ENCODE results near the gene PLXNA4. TPM values are rescaled to one million over a fixed set of nuclear protein-coding genes. Genes with fewer than 3 reads are reported as not detected.

The PLXNA4 gene
- total and polyA plus RNA-seq, 2 experiments from 2014 or later, result 0.08 to 0.80 TPM

DNA sequence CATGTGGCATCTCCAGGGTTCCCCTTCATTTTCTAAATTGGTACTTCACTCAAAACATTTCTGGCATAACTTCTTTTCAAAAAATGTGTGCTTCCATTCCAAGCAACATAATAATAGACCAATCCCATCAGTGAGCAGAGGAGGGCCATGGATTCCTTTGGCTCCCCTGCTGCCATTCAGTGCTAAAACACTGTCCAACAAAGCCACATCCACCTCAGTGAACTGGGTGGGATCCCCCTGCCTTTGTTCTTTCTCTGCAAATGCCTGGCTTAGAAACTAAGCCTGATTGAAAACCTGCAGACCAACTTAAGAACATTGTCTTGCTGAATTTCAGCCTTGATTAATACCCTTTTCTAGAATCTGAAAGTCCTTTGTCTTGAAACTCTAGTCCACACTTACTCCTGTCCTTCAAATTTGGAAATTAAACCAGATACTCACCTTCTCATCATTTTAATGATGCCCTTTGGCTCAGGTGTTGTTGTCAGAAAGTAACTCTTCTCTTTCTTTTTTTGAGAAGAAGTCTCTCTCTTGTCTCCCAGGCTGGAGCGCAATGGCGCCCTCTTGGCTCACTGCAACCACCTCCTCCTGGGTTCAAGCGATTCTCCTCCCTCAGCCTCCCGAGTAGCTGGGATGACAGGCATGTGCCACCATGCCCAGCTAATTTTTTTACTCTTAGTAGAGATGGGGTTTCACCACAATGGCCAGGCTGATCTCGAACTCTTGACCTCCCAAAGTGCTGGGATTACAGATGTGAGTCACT, 132.3 kb downstream of the PLXNA4 start:
- Mint-ChIP-seq H3K4me3 (no peak overlapping the region), H3K36me3 (ENCODE audit: low read depth) (peaks cover 3% of the 10 kb centered on the region; the same call in 1 of the 3 replicates), H3K9me3 (0 out of 3 replicates have a peak, but pooled peaks cover 3% of the 10 kb centered on the region), H3K27me3 (ENCODE audit: insufficient read depth, low read depth, poor library complexity) (peaks cover 3% of the 10 kb centered on the region), H3K27ac (no peak overlapping the region), H3K4me1 (peaks cover 20% of the 10 kb centered on the region)
- no peak for DNase-seq (ENCODE audit: low spot score)
- Histone ChIP-seq H3K4me3 (no peak overlapping the region), H3K27me3 (ENCODE audit: insufficient read depth) (no peaks in the 10 kb centered on the region), H3K9me2 (ENCODE audit: insufficient read depth) (peaks cover 4% of the 10 kb centered on the region; the same call in 1 of the 2 replicates), H3K79me2 (replicated peaks; ENCODE audit: insufficient read depth) (no peaks in the 10 kb centered on the region), H3K4me1 (ENCODE audit: insufficient read depth) (peaks cover 10% of the 10 kb centered on the region), H3K27ac (ENCODE audit: low read depth) (no peak overlapping the region), H3K36me3 (ENCODE audit: insufficient read depth) (no peaks in the 10 kb centered on the region), H3K4me2 (no peak overlapping the region), H4K20me1 (replicated peaks; ENCODE audit: insufficient read depth) (no peaks in the 10 kb centered on the region), H3F3A (replicated peaks; ENCODE audit: low read depth) (no peaks in the 10 kb centered on the region), H2AFZ (no peak overlapping the region)
- ATAC-seq, result no peak
- TF ChIP-seq JUNB (IDR thresholded peaks at IDR 0.05; ENCODE audit: unreplicated experiment) (no peak), EZH2phosphoT487 (IDR thresholded peaks at IDR 0.05; ENCODE audit: unreplicated experiment) (no peak)
- TF ChIP-seq, protein P1, sequence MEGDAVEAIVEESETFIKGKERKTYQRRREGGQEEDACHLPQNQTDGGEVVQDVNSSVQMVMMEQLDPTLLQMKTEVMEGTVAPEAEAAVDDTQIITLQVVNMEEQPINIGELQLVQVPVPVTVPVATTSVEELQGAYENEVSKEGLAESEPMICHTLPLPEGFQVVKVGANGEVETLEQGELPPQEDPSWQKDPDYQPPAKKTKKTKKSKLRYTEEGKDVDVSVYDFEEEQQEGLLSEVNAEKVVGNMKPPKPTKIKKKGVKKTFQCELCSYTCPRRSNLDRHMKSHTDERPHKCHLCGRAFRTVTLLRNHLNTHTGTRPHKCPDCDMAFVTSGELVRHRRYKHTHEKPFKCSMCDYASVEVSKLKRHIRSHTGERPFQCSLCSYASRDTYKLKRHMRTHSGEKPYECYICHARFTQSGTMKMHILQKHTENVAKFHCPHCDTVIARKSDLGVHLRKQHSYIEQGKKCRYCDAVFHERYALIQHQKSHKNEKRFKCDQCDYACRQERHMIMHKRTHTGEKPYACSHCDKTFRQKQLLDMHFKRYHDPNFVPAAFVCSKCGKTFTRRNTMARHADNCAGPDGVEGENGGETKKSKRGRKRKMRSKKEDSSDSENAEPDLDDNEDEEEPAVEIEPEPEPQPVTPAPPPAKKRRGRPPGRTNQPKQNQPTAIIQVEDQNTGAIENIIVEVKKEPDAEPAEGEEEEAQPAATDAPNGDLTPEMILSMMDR (conservative IDR thresholded peaks at IDR 0.05; ENCODE audit: low read depth in 2 of 2), result peak; percentile 45 to 54

DNA sequence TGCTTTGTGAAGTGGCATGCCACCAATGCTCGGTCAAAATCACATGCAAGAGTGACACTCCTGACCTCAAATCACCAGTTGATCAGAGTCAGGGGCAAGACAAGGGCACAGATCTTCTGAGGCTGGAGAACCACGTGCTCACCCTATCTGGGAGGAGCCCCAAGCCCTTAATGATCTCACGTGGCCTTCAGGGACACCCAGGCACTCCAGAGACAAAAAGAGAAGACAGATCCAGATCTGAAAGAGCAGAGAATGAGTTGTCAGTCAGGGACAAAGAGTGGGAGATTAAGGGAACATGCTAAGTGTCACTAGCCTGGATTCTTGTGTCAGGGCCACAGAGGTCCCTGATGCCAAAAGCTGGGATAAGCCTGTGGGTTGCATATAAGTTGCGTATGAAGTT, 134.3 kb downstream of the PLXNA4 start:
- Histone ChIP-seq H3K4me1 (ENCODE audit: insufficient read depth) (peaks cover 7% of the 10 kb centered on the region), H3K27me3 (ENCODE audit: insufficient read depth) (no peaks in the 10 kb centered on the region), H3K27ac (ENCODE audit: low read depth) (no peak overlapping the region), H3K4me3 (no peak overlapping the region), H3K9me2 (ENCODE audit: insufficient read depth) (peaks cover 4% of the 10 kb centered on the region; the same call in 1 of the 2 replicates), H3K36me3 (ENCODE audit: insufficient read depth) (no peaks in the 10 kb centered on the region), H3K4me2 (no peak overlapping the region), H3F3A (replicated peaks; ENCODE audit: low read depth) (no peaks in the 10 kb centered on the region), H2AFZ (no peak overlapping the region), H3K79me2 (replicated peaks; ENCODE audit: insufficient read depth) (no peaks in the 10 kb centered on the region), H4K20me1 (replicated peaks; ENCODE audit: insufficient read depth) (no peaks in the 10 kb centered on the region)
- Mint-ChIP-seq H3K9me3 (0 out of 3 replicates have a peak, but pooled peaks cover 3% of the 10 kb centered on the region), H3K27me3 (ENCODE audit: insufficient read depth, low read depth, poor library complexity) (peaks cover 3% of the 10 kb centered on the region), H3K36me3 (ENCODE audit: low read depth) (peaks cover 3% of the 10 kb centered on the region; the same call in 1 of the 3 replicates), H3K4me1 (peaks cover 16% of the 10 kb centered on the region), H3K27ac (no peak overlapping the region), H3K4me3 (no peak overlapping the region)
- ATAC-seq (no peak), DNase-seq (ENCODE audit: low spot score) (no peak)
- no peak for TF ChIP-seq POLR2AphosphoS5 (IDR thresholded peaks at IDR 0.05; ENCODE audit: low read depth)
- TF ChIP-seq ZNF114 (CRISPR knock-in tag; IDR thresholded peaks at IDR 0.05), result no peak
- TF ChIP-seq, protein P2, sequence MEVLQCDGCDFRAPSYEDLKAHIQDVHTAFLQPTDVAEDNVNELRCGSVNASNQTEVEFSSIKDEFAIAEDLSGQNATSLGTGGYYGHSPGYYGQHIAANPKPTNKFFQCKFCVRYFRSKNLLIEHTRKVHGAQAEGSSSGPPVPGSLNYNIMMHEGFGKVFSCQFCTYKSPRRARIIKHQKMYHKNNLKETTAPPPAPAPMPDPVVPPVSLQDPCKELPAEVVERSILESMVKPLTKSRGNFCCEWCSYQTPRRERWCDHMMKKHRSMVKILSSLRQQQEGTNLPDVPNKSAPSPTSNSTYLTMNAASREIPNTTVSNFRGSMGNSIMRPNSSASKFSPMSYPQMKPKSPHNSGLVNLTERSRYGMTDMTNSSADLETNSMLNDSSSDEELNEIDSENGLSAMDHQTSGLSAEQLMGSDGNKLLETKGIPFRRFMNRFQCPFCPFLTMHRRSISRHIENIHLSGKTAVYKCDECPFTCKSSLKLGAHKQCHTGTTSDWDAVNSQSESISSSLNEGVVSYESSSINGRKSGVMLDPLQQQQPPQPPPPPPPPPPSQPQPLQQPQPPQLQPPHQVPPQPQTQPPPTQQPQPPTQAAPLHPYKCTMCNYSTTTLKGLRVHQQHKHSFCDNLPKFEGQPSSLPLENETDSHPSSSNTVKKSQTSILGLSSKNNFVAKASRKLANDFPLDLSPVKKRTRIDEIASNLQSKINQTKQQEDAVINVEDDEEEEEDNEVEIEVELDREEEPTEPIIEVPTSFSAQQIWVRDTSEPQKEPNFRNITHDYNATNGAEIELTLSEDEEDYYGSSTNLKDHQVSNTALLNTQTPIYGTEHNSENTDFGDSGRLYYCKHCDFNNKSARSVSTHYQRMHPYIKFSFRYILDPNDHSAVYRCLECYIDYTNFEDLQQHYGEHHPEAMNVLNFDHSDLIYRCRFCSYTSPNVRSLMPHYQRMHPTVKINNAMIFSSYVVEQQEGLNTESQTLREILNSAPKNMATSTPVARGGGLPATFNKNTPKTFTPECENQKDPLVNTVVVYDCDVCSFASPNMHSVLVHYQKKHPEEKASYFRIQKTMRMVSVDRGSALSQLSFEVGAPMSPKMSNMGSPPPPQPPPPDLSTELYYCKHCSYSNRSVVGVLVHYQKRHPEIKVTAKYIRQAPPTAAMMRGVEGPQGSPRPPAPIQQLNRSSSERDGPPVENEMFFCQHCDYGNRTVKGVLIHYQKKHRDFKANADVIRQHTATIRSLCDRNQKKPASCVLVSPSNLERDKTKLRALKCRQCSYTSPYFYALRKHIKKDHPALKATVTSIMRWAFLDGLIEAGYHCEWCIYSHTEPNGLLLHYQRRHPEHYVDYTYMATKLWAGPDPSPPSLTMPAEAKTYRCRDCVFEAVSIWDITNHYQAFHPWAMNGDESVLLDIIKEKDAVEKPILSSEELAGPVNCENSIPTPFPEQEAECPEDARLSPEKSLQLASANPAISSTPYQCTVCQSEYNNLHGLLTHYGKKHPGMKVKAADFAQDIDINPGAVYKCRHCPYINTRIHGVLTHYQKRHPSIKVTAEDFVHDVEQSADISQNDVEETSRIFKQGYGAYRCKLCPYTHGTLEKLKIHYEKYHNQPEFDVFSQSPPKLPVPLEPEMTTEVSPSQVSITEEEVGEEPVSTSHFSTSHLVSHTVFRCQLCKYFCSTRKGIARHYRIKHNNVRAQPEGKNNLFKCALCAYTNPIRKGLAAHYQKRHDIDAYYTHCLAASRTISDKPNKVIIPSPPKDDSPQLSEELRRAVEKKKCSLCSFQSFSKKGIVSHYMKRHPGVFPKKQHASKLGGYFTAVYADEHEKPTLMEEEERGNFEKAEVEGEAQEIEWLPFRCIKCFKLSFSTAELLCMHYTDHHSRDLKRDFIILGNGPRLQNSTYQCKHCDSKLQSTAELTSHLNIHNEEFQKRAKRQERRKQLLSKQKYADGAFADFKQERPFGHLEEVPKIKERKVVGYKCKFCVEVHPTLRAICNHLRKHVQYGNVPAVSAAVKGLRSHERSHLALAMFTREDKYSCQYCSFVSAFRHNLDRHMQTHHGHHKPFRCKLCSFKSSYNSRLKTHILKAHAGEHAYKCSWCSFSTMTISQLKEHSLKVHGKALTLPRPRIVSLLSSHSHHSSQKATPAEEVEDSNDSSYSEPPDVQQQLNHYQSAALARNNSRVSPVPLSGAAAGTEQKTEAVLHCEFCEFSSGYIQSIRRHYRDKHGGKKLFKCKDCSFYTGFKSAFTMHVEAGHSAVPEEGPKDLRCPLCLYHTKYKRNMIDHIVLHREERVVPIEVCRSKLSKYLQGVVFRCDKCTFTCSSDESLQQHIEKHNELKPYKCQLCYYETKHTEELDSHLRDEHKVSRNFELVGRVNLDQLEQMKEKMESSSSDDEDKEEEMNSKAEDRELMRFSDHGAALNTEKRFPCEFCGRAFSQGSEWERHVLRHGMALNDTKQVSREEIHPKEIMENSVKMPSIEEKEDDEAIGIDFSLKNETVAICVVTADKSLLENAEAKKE (CRISPR knock-in tag; IDR thresholded peaks at IDR 0.05), result no peak
- TF ChIP-seq EZH2phosphoT487 (IDR thresholded peaks at IDR 0.05; ENCODE audit: unreplicated experiment), result no peak
- TF ChIP-seq JUNB (IDR thresholded peaks at IDR 0.05; ENCODE audit: unreplicated experiment), result no peak
- no peak for TF ChIP-seq STAT1 (IDR thresholded peaks at IDR 0.05; ENCODE audit: unreplicated experiment)
- no peak for TF ChIP-seq ZNF331 (CRISPR knock-in tag; IDR thresholded peaks at IDR 0.05; ENCODE audit: low read depth)
- TF ChIP-seq, protein P3, sequence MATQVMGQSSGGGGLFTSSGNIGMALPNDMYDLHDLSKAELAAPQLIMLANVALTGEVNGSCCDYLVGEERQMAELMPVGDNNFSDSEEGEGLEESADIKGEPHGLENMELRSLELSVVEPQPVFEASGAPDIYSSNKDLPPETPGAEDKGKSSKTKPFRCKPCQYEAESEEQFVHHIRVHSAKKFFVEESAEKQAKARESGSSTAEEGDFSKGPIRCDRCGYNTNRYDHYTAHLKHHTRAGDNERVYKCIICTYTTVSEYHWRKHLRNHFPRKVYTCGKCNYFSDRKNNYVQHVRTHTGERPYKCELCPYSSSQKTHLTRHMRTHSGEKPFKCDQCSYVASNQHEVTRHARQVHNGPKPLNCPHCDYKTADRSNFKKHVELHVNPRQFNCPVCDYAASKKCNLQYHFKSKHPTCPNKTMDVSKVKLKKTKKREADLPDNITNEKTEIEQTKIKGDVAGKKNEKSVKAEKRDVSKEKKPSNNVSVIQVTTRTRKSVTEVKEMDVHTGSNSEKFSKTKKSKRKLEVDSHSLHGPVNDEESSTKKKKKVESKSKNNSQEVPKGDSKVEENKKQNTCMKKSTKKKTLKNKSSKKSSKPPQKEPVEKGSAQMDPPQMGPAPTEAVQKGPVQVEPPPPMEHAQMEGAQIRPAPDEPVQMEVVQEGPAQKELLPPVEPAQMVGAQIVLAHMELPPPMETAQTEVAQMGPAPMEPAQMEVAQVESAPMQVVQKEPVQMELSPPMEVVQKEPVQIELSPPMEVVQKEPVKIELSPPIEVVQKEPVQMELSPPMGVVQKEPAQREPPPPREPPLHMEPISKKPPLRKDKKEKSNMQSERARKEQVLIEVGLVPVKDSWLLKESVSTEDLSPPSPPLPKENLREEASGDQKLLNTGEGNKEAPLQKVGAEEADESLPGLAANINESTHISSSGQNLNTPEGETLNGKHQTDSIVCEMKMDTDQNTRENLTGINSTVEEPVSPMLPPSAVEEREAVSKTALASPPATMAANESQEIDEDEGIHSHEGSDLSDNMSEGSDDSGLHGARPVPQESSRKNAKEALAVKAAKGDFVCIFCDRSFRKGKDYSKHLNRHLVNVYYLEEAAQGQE (IDR thresholded peaks at IDR 0.05; ENCODE audit: unreplicated experiment), result no peak

Data from GM23338 (cell line).